HG03159 (cell line): ENCODE data around the gene KIRREL3.

Source experiments
- ATAC-seq: cut with Tn5 transposase; IDR thresholded peaks from one replicate; pipeline ENCODE4 v1.9.1; 2021; ENCODE audit warnings: mild to moderate bottlenecking, moderate library complexity; ENCODE audit not compliant: unreplicated experiment

Gene KIRREL3

GRCh38 chr11:126479178-126479930 lies 521.2 kb downstream of the KIRREL3 start:
- no peak for ATAC-seq

- ATAC-seq: no peak
Measured at GRCh38 chr11:126478466-126478865, 522.1 kb downstream of the KIRREL3 start.

- no peak for ATAC-seq
Measured at GRCh38 chr11:126477535-126478305, 522.9 kb downstream of the KIRREL3 start.

GRCh38 chr11:126476977-126477376 lies 523.6 kb downstream of the KIRREL3 start:
- no peak for ATAC-seq

GRCh38 chr11:126476266-126476924 lies 524.2 kb downstream of the KIRREL3 start:
- no peak for ATAC-seq

- ATAC-seq: no peak
Measured at GRCh38 chr11:126475014-126475991, 525.3 kb downstream of the KIRREL3 start.

GRCh38 chr11:126474220-126474619 lies 526.4 kb downstream of the KIRREL3 start:
- ATAC-seq: no peak

- no peak for ATAC-seq
Measured at GRCh38 chr11:126473269-126473668, 527.3 kb downstream of the KIRREL3 start.

GRCh38 chr11:126469311-126469710 lies 531.3 kb downstream of the KIRREL3 start:
- no peak for ATAC-seq

- ATAC-seq: no peak
Measured at GRCh38 chr11:126468102-126468521, 532.5 kb downstream of the KIRREL3 start.

GRCh38 chr11:126467471-126467870 lies 533.1 kb downstream of the KIRREL3 start:
- ATAC-seq: no peak

GRCh38 chr11:126467046-126467370 lies 533.6 kb downstream of the KIRREL3 start:
- ATAC-seq: no peak

- no peak for ATAC-seq
Measured at GRCh38 chr11:126466236-126467045, 534.1 kb downstream of the KIRREL3 start.

GRCh38 chr11:126465573-126466188 lies 534.9 kb downstream of the KIRREL3 start:
- ATAC-seq: peak; percentile 77

GRCh38 chr11:126464796-126465195 lies 535.8 kb downstream of the KIRREL3 start:
- no peak for ATAC-seq

GRCh38 chr11:126462422-126462821 lies 538.1 kb downstream of the KIRREL3 start:
- ATAC-seq: no peak

- no peak for ATAC-seq
Measured at GRCh38 chr11:126461996-126462395, 538.6 kb downstream of the KIRREL3 start.

GRCh38 chr11:126461096-126461440 lies 539.5 kb downstream of the KIRREL3 start:
- no peak for ATAC-seq

GRCh38 chr11:126460417-126461095 lies 540.0 kb downstream of the KIRREL3 start:
- no peak for ATAC-seq
